LNCAP (cell line): ENCODE measurements around the gene PIP4P1.

ENCODE experiments used
- TF ChIP-seq, protein P1 (sequence below): fragments of 450-650 bp; IDR thresholded peaks from 2 replicates; pipeline ENCODE4 v1.5.1; 2017; ENCODE audit warnings: mild to moderate bottlenecking

The PIP4P1 gene

DNA sequence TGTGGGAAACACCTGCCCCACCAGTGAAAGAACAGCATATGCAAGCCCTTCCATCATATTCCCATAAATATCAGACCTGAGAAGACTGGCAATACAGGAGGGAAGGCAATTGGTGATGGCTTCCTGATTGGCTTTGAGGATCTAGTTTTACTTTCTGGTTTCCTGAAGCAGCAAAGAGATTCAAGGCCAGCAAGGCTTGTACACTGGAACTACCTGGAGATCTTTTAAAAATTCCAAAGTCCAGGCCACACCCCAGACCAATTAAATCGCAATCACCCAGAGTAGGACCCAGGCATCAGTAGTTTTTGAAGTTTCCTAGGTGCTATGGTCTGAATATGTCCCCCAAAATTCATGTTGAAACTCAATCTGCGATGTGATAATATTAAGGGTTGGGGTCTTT lies 45.0 kb downstream of the PIP4P1 start:
- TF ChIP-seq, protein P1, sequence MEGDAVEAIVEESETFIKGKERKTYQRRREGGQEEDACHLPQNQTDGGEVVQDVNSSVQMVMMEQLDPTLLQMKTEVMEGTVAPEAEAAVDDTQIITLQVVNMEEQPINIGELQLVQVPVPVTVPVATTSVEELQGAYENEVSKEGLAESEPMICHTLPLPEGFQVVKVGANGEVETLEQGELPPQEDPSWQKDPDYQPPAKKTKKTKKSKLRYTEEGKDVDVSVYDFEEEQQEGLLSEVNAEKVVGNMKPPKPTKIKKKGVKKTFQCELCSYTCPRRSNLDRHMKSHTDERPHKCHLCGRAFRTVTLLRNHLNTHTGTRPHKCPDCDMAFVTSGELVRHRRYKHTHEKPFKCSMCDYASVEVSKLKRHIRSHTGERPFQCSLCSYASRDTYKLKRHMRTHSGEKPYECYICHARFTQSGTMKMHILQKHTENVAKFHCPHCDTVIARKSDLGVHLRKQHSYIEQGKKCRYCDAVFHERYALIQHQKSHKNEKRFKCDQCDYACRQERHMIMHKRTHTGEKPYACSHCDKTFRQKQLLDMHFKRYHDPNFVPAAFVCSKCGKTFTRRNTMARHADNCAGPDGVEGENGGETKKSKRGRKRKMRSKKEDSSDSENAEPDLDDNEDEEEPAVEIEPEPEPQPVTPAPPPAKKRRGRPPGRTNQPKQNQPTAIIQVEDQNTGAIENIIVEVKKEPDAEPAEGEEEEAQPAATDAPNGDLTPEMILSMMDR = no peak

DNA sequence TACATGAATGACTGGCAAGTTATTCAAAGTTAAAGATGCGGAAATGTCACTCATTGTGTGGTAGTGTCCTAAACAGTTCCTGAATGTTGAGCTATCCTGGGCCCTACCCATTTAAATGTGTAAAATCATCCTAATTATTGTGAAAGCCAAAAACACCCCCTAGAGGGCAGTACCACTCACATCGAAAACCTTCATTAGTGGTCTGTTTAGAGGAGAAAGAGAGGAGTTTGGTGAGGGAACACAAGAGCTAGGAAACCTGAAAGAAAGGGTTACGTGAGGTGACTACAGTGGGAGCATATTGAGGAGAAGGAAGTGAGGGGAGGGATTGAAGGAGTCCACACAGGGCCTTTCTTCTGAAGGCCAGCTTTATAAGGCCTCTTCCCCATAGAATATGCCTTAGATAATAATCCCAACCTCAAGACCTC lies 45.4 kb downstream of the PIP4P1 start:
- TF ChIP-seq, protein P1 = peak; percentile 44; the same call in 1 of the 2 replicates

DNA sequence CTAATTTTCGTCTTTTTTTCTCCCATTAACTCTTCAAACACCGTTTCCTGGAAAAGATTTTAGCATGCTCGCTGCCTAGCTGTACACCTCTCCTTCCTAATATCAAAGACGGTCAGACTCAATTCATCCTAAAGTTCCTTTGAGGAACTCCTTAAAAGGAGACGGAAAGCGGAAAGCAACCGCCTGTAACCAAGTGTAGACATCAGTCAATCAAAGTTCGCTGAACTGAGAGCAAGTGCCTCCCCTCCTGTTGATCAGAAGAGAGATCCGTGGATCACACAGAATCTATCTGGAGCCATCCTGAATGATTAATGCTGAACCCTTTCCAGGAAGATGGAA lies 47.5 kb downstream of the PIP4P1 start:
- TF ChIP-seq, protein P1 = no peak

DNA sequence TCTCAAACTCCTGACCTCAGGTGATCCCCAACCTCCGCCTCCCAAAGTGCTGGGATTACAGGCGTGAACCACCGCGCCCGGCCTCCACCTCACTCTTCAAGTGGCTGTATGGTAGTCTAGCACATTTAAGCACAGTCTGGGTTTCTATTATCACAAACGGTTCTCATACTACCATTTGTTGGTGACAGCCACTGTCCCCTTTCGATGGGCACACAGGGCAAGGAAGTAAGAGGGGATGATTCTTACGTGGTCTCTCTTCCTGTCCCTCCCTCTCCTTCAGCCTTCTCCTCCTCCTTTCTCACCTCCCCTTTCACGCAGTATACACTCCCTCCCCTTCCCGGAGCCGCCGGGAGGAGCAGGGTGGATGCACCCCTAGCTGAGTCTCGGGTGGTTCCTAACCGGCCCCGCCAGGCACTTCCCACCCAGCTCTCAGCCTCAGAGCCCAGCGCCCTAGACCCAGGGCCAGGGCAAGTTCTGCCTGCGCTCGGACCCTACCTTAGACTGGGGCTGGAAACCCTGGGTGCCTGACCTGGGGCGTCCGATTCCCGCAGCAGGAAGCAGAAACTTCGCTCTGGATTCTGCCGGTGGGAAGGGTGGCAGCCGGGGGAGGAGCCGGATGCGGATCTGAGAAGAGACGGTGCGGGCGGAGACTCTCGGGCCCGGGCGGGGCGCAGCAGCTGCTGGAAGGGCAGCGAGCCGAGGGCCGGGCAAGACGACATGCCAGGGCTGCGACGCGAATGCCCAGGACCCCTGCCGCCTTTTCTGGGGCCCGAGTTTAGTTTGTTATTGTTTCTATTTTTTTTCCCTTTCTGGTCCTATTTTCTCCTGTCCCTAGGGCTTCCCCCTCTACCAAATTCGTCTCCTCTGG lies 48.1 kb downstream of the PIP4P1 start, which contains the start of gene TEP1:
Gene TEP1, minus strand, starts transcription at position 626 of the 868 bp plus-strand sequence. CDS start 5,062 bp downstream, outside the sequence.
- TF ChIP-seq, protein P1 = no peak

DNA sequence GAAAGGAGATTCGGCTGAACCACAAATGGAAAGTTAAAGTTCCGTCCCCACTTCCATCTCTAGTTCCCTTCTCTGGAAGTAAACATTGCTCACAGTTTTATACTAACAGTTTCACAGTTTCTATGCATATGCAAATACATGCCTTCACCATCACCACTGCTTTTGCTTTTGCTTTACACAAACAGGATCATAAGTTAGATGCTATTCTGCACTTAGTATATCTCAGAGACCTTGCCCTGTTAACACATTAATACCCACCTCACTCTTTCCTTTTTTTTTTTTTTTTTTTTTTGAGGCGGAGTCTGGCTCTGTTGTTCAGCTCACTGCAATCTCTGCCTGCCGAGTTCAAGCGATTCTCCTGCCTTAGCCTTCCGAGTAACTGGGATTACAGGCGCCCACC lies 48.8 kb downstream of the PIP4P1 start:
- TF ChIP-seq, protein P1 = no peak

DNA sequence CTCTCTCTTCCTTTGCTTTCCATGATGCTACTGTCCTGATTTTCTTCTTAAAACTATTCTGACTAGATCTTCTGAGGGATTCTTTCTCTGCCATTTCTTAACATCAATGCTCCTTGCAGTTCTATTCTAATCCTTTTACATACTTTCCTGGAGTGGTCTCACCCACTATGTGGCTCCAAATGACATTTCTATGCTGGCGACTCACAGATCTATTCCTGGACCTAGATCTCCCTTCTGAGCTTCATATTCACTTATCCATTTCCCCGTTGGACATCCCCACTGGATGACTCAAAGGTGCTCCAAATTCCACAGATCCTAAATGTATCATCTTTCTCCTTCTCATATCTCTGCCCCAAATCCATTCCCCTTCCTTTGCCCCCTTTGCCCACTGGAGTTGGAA lies 52.0 kb downstream of the PIP4P1 start:
- TF ChIP-seq, protein P1 = no peak
